ENCODE measurements around the gene FAM50B. TPM values are rescaled to one million over a fixed set of nuclear protein-coding genes. Genes with fewer than 3 reads are reported as not detected.

Gene FAM50B, protein sequence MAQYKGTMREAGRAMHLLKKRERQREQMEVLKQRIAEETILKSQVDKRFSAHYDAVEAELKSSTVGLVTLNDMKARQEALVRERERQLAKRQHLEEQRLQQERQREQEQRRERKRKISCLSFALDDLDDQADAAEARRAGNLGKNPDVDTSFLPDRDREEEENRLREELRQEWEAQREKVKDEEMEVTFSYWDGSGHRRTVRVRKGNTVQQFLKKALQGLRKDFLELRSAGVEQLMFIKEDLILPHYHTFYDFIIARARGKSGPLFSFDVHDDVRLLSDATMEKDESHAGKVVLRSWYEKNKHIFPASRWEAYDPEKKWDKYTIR
- total RNA-seq = 10 to 100 TPM; 11.7 to 23.3 (median 15.4) TPM

GRCh38 chr6:3848925-3849605 is at the start of gene FAM50B:
TSS of gene FAM50B (plus strand) at chr6:3849373. CDS start at chr6:3849812, 439 bp downstream.
- ATAC-seq (ENCODE audit: low FRiP score in 2 of 2) (peak; percentile 98), DNase-seq (peak; percentile 93 to 99)
- peak within 1 kb of the TSS; percentile 6 to 55 (median 47) for H3K4me3 ChIP-seq
- H3K27me3 ChIP-seq = no peaks in the 10 kb centered on the region
- 45 to 65% methylated on average over 24 to 46 of the region's 49 CpGs for WGBS, 2 donors
- peak in 1 of 2 donors; percentile 57 for TF ChIP-seq POLR2AphosphoS5 (IDR thresholded peaks at IDR 0.05)
- TF ChIP-seq POLR2A (IDR thresholded peaks at IDR 0.05) = peak in 2 of 4 donors; percentile 11 to 63
- TF ChIP-seq, protein P1, sequence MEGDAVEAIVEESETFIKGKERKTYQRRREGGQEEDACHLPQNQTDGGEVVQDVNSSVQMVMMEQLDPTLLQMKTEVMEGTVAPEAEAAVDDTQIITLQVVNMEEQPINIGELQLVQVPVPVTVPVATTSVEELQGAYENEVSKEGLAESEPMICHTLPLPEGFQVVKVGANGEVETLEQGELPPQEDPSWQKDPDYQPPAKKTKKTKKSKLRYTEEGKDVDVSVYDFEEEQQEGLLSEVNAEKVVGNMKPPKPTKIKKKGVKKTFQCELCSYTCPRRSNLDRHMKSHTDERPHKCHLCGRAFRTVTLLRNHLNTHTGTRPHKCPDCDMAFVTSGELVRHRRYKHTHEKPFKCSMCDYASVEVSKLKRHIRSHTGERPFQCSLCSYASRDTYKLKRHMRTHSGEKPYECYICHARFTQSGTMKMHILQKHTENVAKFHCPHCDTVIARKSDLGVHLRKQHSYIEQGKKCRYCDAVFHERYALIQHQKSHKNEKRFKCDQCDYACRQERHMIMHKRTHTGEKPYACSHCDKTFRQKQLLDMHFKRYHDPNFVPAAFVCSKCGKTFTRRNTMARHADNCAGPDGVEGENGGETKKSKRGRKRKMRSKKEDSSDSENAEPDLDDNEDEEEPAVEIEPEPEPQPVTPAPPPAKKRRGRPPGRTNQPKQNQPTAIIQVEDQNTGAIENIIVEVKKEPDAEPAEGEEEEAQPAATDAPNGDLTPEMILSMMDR (IDR thresholded peaks at IDR 0.05) = peak in 5 of 6 experiments; percentile 94 to 99 (median 98)
- peak in 1 of 4 donors; percentile 40 for TF ChIP-seq EP300 (IDR thresholded peaks at IDR 0.05)
- peak within 1 kb of the TSS; percentile 54 to 84 (median 70) for H3K27ac ChIP-seq
- no peaks in the 10 kb centered on the region for H3K36me3 ChIP-seq
- no peaks in the 10 kb centered on the region for H3K9me3 ChIP-seq
- H3K4me1 ChIP-seq = peaks cover 8 to 25% (median 13%) of the 10 kb centered on the region in 4 donors

DNA sequence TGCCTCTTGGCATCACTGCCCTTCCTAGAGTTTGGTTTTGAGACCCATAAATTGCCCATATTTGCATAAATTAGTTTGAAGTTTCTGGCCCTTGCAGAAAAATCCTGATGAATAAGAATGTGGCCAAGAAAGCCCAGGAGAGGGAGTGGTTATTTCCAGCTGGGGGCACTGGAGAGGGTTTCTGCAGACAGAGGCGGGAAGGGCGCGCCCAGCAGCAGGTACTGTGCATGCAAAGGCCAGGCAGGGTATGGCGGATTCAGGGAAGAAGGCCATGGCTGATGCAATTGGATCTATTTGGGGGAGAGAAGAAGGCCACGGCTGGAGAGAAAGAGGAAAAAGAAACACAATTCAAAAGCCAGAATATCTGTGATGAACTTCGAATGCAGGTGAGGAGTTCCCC is 49.5 kb upstream of the FAM50B start:
- Histone ChIP-seq H3K4me3 (no peak overlapping the region), H3K27ac (no peak overlapping the region), H3K9me3 (no peaks in the 10 kb centered on the region), H3K27me3 (no peaks in the 10 kb centered on the region), H3K4me1 (peaks cover 33 to 59% (median 38%) of the 10 kb centered on the region in 4 donors), H3K36me3 (no peaks in the 10 kb centered on the region)
- 80 to 92% methylated on average over 6 of the region's 6 CpGs for WGBS, 2 donors
- no peak for ATAC-seq (ENCODE audit: low FRiP score in 2 of 2)
- DNase-seq = no peak
- TF ChIP-seq POLR2A (IDR thresholded peaks at IDR 0.05) (no peak), EP300 (IDR thresholded peaks at IDR 0.05) (no peak), POLR2AphosphoS5 (IDR thresholded peaks at IDR 0.05) (no peak)

GRCh38 chr6:3800850-3801591 is 48.2 kb upstream of the FAM50B start:
- Histone ChIP-seq H3K4me3 (no peak overlapping the region), H3K4me1 (peaks cover 31 to 57% (median 37%) of the 10 kb centered on the region in 4 donors), H3K27me3 (no peaks in the 10 kb centered on the region), H3K9me3 (no peaks in the 10 kb centered on the region), H3K27ac (peak overlapping the region; percentile 2 to 53 (median 25)), H3K36me3 (no peaks in the 10 kb centered on the region)
- WGBS, 2 donors = 44 to 60% methylated on average over 11 of the region's 11 CpGs
- DNase-seq (peak in 1 of 2 donors; percentile 54), ATAC-seq (ENCODE audit: low FRiP score in 2 of 2) (peak in 1 of 2 donors; percentile 50)
- TF ChIP-seq EP300 (IDR thresholded peaks at IDR 0.05) (no peak), POLR2AphosphoS5 (IDR thresholded peaks at IDR 0.05) (no peak), POLR2A (IDR thresholded peaks at IDR 0.05) (no peak)
- TF ChIP-seq, protein P1 (IDR thresholded peaks at IDR 0.05) = no peak

GRCh38 chr6:3801960-3802359 is 47.2 kb upstream of the FAM50B start:
- Histone ChIP-seq H3K27me3 (no peaks in the 10 kb centered on the region), H3K4me3 (no peak overlapping the region), H3K9me3 (no peaks in the 10 kb centered on the region), H3K27ac (no peak overlapping the region), H3K4me1 (peaks cover 29 to 57% (median 38%) of the 10 kb centered on the region in 4 donors), H3K36me3 (no peaks in the 10 kb centered on the region)
- DNase-seq (no peak), ATAC-seq (ENCODE audit: low FRiP score in 2 of 2) (no peak)
- TF ChIP-seq POLR2AphosphoS5 (IDR thresholded peaks at IDR 0.05) (no peak), POLR2A (IDR thresholded peaks at IDR 0.05) (no peak), EP300 (IDR thresholded peaks at IDR 0.05) (no peak)
- TF ChIP-seq, protein P1 (IDR thresholded peaks at IDR 0.05) = no peak
- 84 to 88% methylated on average over 5 of the region's 5 CpGs for WGBS, 2 donors
